ENCODE measurements around the gene NOL9.
"Not testable (repeated sequence)": the region's sequence is repeated elsewhere in the genome, so short reads cannot be mapped to it uniquely, and the experiment has no call there.

DNA sequence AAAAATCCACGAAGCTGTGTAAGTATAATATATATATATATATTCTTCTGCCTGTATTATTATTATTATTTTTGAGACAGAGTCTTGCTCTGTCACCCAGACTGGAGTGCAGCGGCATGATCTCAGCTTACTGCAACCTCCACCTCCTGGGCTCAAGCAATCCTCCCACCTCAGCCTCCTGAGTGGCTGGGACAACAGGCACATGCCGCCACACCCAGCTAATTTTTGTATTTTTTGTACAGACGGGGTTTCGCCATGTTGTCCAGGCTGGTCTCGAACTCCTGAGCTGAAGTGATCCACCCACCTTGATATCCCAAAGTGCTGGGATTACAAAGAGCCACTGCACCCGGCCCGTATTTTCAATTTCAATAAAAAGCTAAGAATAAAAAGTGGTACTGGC lies 45.7 kb upstream of the NOL9 start:
- TF ChIP-seq, protein P1, sequence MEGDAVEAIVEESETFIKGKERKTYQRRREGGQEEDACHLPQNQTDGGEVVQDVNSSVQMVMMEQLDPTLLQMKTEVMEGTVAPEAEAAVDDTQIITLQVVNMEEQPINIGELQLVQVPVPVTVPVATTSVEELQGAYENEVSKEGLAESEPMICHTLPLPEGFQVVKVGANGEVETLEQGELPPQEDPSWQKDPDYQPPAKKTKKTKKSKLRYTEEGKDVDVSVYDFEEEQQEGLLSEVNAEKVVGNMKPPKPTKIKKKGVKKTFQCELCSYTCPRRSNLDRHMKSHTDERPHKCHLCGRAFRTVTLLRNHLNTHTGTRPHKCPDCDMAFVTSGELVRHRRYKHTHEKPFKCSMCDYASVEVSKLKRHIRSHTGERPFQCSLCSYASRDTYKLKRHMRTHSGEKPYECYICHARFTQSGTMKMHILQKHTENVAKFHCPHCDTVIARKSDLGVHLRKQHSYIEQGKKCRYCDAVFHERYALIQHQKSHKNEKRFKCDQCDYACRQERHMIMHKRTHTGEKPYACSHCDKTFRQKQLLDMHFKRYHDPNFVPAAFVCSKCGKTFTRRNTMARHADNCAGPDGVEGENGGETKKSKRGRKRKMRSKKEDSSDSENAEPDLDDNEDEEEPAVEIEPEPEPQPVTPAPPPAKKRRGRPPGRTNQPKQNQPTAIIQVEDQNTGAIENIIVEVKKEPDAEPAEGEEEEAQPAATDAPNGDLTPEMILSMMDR (IDR thresholded peaks at IDR 0.05), result not testable (repeated sequence)
- not testable (repeated sequence) for TF ChIP-seq POLR2A (IDR thresholded peaks at IDR 0.05)

Data from tibial nerve (tissue), 3 donors.